GM21381 (cell line): Measurements from ENCODE around the gene NPAS3.

Experiments
- ATAC-seq: cut with Tn5 transposase; IDR thresholded peaks from one replicate; pipeline ENCODE4 v1.9.1; 2021; ENCODE audit warnings: mild to moderate bottlenecking, moderate library complexity; ENCODE audit not compliant: unreplicated experiment

NPAS3 gene

DNA sequence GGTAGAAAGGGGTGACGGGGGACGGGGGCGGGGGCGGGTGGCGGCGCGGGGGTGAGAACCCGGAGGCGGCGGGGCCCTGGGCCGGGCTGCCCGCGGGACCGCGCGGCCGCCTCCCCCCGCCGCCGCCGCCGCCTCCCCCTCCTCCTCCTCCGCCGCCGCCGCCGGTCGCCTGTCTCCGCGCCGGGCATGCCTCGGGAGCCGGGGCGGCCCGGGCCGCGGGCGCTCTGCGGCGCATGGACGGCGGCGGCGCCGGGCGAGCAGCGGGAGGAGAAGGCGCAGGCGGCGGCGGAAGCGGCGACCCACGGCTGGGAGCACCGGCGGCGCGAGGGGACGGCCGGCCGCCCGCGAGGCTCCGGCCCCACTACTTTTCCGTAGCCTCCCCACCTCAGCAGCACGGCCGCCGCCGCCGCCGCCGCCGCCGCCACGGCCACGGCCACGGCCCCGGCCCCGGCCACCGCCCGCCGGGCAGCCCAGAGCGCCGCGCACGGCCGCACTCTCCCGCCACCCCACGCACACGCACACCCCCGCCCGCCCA, at the start of gene NPAS3:
NPAS3 (plus strand) TSS at position 161 of the 535 bp plus-strand sequence.
- ATAC-seq = no peak

DNA sequence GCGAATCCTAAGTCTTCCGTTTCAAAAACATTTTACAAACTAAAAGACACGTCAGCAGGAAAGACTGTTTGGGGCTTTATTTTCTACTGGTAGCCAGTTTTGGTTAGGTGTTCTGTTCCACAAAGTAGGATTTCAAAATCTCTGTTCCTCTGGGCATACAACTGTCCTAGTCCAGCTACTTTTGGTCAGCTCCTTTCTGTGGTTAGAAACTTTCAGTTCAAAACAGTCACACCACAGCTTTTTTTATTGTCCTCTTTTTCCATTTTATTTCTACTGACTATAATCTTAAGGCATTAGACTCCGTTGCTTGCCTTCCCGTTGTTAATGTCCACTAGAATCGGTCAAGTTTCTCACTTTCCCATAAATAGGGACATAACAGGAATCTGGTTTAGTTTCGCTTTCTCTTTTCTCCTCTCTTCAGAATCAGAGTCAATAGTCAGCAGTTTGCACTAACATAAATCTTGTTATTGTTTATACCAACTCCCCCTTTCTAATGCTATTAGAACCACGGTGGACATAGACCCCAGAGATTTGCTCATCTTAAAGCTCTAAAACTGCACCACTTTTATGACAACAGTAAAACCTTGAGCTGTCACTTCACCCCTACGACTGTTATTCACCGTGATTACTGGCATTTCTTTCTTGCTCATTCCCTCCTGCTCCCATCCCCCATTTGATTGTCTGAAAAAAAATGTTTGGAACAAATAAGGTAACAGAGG, 41.5 kb upstream of the NPAS3 start:
- no peak for ATAC-seq

DNA sequence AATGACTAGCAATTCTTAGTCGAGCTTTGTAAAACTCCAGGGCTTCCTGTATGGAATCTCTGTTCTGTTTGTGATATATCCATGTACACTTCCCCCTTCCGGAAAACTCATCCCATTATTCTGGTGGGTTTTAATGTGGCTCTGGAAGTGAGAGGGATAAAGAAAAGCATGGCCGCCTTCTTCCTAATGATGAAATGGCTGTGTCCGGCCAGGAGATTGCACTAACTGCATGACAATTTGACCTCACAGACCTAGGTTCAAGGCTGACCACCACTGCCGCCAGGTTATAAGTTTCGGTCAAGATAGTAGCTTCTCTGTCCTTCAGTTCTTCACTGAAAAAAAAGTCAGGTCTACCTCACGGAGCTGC, 41.0 kb upstream of the NPAS3 start:
- no peak for ATAC-seq

DNA sequence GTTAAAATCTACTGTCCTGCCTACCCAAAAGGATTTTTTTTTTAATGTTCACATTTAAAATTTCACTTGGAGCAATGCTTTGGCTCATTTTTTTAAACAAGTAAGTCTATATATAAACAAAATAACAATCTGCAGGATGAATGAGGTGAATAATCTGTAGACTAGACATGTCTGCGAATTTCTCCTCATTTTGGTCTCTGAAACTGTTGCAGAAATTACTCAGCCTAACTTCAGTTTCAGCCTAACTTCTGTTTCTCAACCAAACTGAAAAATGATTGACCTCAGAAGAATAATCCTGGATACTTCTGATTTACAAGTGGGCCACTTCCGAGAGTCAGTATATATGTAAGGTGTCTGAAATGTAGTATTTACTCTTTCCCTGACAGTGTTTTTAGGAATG, 39.8 kb upstream of the NPAS3 start:
- ATAC-seq = no peak

DNA sequence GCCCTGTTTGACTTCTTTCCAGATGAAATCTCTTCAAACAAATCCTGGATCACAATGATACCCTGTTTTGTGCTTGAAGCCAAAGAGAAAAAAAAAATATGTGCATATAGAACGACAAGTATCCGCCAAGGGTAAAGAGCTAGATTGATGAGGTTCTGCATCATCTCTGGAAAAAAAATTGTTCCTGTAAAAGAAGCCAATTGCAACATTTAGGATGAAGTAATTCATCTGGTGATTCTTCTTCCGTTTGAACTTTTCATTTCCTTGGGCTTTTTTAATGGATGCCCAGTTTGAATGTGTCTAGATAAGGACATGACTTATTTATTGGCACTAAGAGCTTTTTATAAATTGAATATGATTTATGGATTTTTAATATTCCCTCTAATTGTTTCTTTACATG, 38.1 kb upstream of the NPAS3 start:
- ATAC-seq = no peak

DNA sequence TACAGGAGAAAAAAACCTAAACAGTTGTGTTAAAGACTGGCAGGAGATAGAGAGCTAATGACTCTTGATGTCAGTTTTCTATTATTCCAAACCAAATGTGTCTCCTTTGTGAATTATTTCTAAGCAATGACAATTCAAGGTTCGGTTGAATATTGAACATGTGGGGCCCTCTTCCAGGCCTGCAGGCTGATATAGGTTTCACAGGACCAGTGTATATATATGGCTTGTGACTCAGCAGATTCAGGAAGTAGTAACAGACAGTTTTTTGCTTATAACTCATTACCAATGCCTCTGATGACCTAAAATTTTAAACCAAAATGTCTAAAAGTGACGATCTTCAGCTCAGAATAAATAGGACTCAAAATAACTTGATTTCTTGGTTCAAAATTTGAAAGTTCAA, 33.7 kb upstream of the NPAS3 start:
- no peak for ATAC-seq

DNA sequence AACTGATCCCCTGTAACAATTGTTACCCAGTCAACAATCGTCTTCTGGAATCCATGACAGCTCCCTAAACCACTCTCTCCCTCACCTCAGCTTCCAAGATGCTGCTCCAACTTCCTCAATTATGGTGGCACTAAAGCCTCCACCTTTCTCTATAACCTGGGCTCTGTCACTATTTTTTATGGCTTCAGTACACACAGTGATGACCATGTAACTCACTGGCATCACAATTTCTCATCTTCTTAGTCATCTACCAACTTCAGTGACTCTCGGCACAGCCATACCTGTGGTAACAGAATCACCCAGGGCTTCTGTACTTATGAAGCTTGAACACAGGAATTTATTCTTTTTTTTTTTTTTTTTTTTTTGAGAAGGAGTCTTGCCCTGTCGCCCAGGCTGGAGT, 32.0 kb upstream of the NPAS3 start:
- ATAC-seq = no peak

DNA sequence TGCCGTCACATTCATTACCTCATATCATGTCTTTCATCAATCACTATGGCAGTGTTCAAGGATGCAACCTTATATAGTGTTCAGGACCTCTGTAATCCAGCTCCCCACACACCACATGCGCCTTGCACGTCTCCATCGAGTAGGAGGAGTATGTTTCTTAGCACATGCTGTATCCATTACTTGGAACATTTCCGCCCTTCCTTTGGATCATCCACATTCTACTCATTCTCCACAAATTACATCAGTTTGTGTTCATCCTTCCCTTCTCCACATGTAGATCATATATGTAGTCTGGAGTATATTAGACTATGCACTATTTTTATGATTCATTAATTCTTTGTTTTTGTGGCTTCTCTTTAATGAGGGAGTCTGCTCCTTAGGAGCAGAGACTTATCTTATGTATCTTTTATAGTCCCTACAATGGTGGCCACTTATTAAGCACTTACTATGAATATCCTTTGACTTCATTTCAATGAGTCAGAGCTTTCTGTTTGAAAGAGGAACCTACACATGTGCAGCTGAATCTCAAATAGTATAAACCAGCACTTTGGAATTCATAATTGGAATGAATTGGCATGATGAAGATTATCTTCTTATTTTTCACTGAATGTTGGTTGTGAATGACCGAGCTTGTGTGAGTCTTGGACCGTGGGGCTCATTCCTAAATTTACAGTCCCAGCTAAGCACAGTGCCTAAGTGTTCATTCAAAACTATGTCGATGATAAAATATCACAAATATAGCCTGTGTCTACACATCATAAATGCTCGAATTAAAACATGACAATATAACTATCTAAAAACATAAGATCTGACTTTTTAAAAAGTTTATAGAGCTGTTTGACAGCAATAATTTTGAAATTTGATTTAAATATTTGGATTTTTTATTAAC, 30.2 kb upstream of the NPAS3 start:
- ATAC-seq = no peak

DNA sequence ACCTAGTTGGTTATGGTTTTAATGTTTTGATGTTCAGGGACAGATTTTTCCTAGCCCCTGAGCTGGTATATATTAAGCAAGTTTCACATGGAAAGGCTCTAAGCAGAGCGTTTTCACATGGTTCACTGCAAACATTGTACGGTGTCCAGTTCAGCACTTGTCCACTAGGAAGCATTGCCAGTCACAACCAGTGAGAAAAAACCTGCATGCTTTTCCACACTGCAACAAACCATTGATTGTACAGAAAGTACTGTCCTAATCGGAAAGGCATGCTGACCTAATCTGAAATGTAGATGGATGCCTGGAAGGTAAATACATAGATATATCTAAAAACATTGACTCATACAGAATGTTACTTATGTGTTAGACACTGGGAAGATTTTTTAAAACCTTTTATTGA, 25.0 kb upstream of the NPAS3 start:
- ATAC-seq = no peak

DNA sequence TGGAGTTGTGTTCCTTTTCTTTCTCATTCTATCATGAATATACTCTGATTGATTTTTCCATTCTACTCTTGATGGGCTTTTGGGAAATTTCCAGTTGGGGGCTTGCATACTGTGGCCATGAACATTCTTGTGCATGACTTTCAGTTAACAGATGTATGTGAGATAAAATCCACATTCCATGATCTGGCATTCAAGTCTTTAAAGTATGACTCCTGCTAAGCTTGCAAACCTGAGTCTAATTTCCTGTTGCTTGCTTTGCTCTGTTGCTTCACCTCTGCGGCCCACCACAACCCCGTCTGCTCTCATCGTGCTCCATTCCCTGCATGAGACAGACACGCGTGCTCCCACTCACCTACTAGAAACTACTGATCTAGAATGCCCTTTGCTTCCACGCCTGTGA, 24.3 kb upstream of the NPAS3 start:
- ATAC-seq = no peak

DNA sequence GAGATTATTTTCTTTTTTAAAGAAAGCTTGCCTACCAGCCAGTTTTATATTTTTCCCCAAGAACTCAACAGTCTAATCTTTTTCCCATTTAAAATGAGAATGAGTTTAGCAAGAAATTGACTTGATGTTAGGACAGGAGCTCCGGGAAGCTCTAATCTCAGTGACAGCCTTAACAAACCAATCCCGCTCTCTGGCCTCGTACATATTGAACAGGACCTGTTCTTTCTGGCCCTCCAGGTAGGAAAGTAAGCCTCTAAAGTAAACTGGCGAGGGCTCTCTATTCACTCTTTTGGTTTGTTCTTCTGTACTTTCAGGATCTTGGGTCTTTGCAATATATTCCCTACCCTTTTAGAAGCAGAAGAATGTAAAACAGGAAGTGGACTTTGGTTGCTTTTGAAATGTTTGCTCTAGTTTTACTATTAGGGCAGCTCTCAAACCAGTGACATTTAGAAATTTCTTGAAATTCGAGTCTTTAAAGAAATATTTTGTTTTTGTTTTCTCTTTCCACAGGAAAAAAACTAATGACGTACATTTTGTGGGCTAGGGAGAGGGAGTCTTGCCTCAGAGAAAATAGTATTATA, 17.9 kb upstream of the NPAS3 start:
- ATAC-seq = no peak

DNA sequence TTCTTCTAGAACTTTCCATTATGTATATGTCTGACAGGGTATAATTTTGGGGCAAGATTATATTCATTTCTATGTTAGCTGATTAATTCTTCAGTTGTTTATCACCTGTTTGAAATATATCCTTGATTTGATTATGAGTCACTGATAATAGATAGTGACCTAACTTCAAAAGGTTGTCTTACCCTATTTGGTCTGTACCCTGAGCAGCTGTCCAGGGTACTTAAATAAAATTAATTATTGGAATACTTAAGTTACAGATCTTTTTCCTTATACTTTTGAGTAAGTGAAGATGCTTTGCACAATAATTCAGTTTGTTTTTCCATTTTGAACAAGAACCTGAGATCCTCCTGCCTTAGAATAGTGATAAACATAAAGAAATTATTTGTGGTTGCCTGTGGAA, 13.2 kb upstream of the NPAS3 start:
- ATAC-seq = no peak

DNA sequence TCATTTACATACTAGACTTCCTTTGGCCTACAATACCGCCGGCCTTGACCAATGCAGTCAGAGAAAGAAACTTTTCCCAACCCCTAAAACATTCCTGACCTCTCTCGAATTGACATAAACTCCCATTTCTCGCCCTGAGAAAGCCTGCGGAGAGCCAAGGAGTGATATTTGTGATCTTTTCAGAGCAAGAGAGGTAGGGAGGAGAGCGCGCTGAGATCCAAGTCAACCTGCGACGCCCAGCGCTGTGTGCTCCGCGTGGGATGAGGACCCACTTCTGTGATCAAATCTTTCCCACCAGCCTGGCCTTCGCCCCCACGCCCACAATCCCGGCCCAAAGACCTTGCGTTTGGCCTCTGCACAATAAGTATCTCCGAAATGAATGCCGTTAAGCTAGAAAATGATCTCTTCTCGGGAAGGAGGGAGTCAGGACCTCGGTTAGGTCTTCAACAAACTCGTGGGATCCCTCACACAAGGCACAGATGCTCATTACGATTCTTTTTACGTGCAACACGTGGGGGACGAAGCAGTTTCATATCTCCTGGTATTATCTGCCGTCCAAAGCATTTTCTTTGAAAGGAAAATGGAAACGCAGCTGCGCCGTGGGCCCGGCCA, 6.3 kb upstream of the NPAS3 start:
- ATAC-seq = no peak

DNA sequence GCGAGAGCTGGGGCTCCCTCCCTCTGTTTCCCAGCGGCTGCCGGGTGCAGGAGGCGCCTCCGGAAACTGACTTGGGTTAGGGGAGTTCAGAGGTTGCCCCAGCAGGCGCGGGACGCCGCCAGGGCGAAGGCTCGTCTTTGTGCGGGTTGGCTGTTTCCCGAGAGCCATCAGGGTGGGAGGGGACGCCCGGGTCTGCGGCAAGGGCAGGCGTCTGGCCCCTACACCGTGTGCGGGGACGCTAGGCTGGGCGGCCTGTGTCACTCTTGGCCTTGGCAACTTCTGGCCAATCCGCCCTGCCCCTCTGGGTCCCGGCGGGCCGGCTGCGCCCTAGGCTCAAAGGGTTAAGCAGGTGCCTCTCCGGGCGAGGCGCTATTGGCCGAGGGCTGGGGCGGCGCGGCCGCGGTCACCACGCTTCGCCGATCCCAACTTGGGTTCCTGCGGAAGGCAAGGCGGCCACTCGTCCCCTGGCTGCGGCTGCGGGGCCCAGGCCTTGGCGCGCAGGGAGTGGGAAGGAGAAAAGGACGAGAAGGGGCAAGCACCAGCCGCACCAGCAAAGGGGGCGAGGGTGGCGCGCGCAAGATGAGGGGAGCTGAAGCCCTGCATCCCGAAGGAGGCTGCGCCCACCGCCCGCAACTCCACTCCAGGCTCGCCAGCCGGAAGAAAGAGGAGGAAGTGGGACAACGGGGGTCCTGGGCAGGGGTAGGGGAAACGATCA, 5.6 kb upstream of the NPAS3 start:
- ATAC-seq = no peak

DNA sequence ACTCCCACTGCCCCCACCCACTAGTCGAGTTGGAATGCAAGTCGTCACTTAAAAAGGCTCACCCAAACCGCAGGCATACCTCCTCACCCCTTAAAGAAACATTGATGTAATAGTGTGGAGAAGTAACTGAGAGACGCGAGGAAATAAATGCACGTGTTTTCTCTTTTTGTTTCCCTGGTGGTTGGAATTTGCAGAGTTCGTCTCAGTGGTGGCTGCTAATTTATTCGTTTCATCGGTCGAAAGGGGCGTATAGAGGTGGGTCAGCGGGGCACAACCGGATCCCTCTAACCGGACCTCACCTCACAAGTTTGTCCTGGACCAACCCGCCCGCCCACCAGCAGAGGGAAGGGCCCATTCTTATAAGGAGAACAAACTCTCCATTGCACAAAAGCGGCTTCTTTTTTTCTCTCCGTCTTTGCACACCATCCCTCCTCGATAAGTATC, 5.0 kb upstream of the NPAS3 start:
- no peak for ATAC-seq

DNA sequence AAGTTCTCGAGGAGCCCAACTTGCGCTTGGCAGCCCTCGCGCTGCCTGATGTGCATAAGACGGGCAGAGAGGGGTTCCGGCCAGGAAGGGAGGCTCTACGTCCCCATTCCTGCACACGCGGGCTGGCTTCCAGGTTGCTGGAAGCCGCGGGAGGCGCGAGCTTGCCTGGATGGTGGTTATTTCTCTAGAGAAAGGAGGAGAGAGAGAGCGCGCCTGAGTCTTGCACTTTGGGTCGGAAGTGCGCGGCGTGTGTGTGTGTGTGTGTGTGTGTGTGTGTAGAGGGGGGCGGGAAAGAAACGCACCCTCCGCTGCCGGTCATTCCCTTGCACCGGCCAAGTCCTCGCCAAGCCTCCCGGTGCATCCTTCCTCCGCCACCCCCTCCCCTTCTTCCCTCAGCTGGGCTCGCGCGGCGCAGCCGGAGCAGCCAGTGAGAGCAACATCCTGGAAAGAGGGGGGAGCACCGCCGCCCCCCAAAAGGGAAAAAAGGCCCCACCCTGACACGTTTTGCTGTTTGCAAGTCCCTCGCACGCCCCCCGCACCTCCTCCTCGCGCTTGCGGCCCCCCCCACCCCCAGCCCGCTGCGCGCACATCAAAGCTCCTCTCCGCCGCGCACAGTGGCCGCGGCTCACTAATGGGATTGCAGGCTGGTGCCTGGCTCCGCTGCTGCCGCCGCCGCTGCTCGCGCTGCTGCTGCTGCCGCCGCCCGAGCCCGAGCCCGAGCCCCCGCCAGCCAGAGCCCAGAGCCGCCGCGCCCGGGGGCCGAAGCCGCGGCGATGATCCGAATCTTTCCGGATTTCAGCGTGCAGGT, 4.4 kb upstream of the NPAS3 start:
- no peak for ATAC-seq

DNA sequence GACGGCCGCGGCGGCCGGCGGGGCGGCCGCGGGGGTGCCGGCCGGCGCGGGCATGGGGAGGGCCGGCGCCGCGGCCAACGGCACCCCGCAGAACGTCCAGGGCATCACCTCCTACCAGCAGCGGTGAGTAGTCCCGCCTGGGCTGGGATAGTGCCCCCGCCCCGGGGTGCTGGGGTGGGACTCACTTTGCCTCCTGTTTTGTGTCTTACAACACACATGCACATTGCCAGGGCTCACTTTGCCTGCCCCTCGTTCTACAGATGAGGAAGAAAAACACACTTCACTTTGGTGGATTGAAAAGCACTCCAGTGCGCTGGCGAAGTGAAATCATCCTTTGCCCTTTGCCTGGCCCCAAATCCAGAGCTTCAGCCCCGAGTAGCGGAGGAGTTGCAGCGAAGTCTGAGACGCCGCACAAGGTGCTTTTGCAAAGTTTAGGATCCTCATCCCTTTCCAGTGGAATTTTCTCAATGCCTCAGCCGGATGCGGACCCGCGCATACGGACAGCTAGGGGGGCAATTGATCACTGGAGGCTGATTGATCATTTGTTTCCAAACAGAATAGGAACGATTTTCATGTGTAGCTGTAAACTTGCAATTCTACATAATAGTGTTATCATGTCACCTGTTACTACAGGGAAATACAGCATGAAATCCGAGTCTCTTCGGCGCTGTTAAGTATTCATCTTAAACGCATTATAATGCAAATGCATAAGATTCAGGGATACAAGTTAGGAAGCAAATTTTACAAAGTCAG, 3.6 kb upstream of the NPAS3 start:
- no peak for ATAC-seq

DNA sequence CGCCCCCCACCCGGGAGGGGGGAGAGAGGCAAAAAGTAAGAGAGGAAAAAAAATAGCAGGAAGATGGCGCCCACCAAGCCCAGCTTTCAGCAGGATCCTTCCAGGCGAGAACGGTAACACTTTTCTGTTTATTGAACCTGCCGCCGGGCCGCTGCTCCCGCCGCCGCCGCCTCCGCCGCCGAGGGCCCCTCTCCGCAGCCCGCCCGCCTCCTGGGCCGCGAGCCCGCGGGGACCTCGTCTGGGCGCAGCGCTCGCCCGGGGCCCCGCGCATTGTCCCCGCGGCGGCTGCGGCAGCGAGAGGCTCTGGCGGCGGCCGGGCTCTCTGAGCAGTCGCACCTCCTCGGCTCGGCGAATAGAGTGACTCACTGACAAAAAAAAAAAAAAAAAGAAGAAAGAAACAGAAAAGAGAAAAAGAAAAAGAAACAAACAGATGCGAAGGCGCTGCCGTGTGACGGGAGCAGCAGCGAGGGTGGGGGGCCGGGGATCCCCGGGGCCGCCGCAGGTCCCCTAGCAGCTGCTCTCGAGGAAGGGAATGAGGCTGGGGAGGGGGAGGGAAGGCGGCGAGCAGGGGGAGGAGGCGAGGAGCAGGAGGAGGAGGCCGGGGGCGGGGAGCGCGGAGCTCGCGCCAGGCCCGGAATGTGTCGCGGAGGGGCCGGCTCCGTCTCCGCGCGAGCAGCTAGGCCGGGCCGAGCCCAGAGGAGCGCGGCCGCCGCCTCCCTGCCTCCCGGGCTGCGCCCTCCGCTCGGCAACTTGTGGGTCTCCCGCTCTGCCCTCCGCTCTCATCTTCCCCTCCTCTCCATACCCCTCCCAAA, 781 bp downstream of the NPAS3 start:
- ATAC-seq = no peak
